Neural cell (in vitro differentiated cells): Measurements from ENCODE around the gene RASGEF1C.

Source experiments
- CTCF ChIP-seq: fragments of 450-650 bp; IDR thresholded peaks from 2 replicates; pipeline ENCODE4 v1.5.1; 2014; ENCODE audit warnings: antibody characterized with exemption, mild to moderate bottlenecking, moderate library complexity; ENCODE audit not compliant: poor library complexity, severe bottlenecking
- EP300 ChIP-seq: fragments of 450-650 bp; conservative IDR thresholded peaks from 2 replicates; pipeline ENCODE4 v1.6.1; 2014; ENCODE audit warnings: antibody characterized with exemption, mild to moderate bottlenecking, moderate library complexity; ENCODE audit not compliant: poor library complexity, severe bottlenecking
- EZH2 ChIP-seq: fragments of 200-600, 300-800 bp; shearing (Covaris generic), sonication (generic); IDR thresholded peaks from 2 replicates; pipeline ENCODE4 v1.6.1; 2014; ENCODE audit warnings: antibody characterized with exemption, low read length, borderline replicate concordance, mild to moderate bottlenecking; ENCODE audit not compliant: insufficient read depth, poor library complexity, severe bottlenecking
- POLR2AphosphoS5 ChIP-seq: IDR thresholded peaks from 2 replicates; pipeline ENCODE4 v1.6.1; 2012
- RAD21 ChIP-seq: fragments of 450-650 bp; conservative IDR thresholded peaks from 2 replicates; pipeline ENCODE4 v1.6.1; 2014; ENCODE audit warnings: antibody characterized with exemption, mild to moderate bottlenecking, moderate library complexity
- REST ChIP-seq: IDR thresholded peaks from 2 replicates; pipeline ENCODE4 v1.6.1; 2012; ENCODE audit warnings: borderline replicate concordance
- SMC3 ChIP-seq: fragments of 450-650 bp; conservative IDR thresholded peaks from 2 replicates; pipeline ENCODE4 v1.6.1; 2014; ENCODE audit warnings: antibody characterized with exemption, mild to moderate bottlenecking, moderate library complexity; ENCODE audit not compliant: poor library complexity
- TAF1 ChIP-seq: IDR thresholded peaks from 2 replicates; pipeline ENCODE4 v1.6.1; 2012; ENCODE audit warnings: low read depth

- no peak for TF ChIP-seq CTCF
- no peak for TF ChIP-seq EZH2
- TF ChIP-seq EP300, result no peak
- TF ChIP-seq POLR2AphosphoS5, result no peak
- no peak for TF ChIP-seq REST
- no peak for TF ChIP-seq SMC3
- no peak for TF ChIP-seq TAF1
- TF ChIP-seq RAD21, result no peak
Measured at GRCh38 chr5:180198208-180198607, 10.8 kb downstream of the RASGEF1C start.
